Omental fat pad (tissue), 4 donors: ENCODE data around the gene ODR4. TPM values are rescaled to one million over a fixed set of nuclear protein-coding genes. Genes with fewer than 3 reads are reported as not detected.
"Not testable (repeated sequence)": the region's sequence is repeated elsewhere in the genome, so short reads cannot be mapped to it uniquely, and the experiment has no call there.

ENCODE experiments used
- ATAC-seq: fragments of 150-250 bp; one replicate; pipeline ENCODE4 v1.9.1; 2016; ENCODE audit warnings: mild to moderate bottlenecking, moderate library complexity; ENCODE audit not compliant: low FRiP score
- DNase-seq: peaks from one replicate; pipeline ENCODE4 v3.0.0-alpha.2; 2019; ENCODE audit warnings: low spot score
- CTCF ChIP-seq, 3 donors: fragments of 450-650 bp; IDR thresholded peaks; one replicate each; pipeline ENCODE4 v1.5.1; 2016 to 2017; ENCODE audit warnings: antibody characterized with exemption in 3 of 3, mild to moderate bottlenecking in 3 of 3, moderate library complexity in 2 of 3
- total RNA-seq, 4 donors: library from RNA; depleted of rRNA; stranded (reverse); fragments of >200 nt; gene quantifications; one replicate each; pipeline ENCODE4 v1.1.0, GENCODE V29; 2016

ODR4 gene
- total RNA-seq, 4 donors from 2014 or later: 16.9 to 20.8 (median 19.2) TPM

DNA sequence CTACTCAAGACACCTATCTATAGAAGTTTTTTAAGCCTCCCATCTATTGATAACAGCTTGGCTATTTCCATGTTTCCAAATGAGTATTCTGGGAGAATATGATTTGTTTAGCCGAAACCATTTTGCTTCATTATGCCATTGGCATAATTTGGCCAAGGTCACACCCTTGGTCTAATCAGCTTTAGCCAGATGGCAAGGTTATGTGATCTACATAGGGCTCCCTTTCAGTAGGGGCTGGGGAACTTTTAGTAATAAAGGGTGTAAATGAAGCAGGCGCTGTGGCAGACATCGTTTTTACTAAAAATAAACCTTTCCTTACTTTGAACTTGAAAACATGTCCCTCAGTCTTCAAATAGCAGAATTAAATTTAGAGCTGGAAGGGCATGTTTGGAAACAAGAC is 88.3 kb downstream of the ODR4 start:
- DNase-seq (no peak), ATAC-seq (no peak)
- no peak for TF ChIP-seq CTCF (IDR thresholded peaks at IDR 0.05)

- not testable (repeated sequence) for DNase-seq, ATAC-seq
Measured at GRCh38 chr1:186465491-186465890, 89.9 kb downstream of the ODR4 start.

DNA sequence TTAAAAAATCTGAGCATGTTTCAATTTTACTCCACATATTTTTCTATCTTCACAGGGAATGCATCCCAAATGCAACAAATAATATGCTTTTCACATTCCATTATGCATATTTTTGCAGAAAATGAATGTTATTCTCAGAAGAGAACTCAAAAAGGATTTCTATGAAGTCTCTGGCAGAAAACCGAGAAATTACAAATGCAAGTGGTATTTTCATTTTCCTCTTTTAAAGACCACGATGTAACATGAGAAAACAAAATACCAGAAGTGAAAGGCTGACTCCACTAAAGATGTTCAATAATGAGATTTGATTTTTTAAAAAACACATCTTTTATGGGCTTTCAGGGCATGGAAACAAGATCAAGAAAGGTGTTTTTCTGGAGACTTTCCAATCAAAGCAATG is 90.3 kb downstream of the ODR4 start:
- no peak for TF ChIP-seq CTCF (IDR thresholded peaks at IDR 0.05)
- no peak for DNase-seq
- ATAC-seq: no peak

Other genes starting within 250 kb of the ODR4 start
- 100 to 1,000 TPM in 2 of 4 donors, 10 to 100 TPM in 1, 1 to 10 TPM in 1; 2.0 to 398 (median 112) TPM for gene PRG4, start 79.6 kb upstream of the ODR4 start, total RNA-seq
- 100 to 1,000 TPM in 1 of 4 donors, 10 to 100 TPM in 3; 67.2 to 105 (median 78.8) TPM for gene TPR, start 585 bp upstream of the ODR4 start, total RNA-seq
- gene PDC, start 85.3 kb downstream of the ODR4 start, total RNA-seq: not detected